ENCODE measurements around the gene VAV3. TPM values are rescaled to one million over a fixed set of nuclear protein-coding genes. Genes with fewer than 3 reads are reported as not detected.
A peak's percentile ranks its signal among the peaks of the same experiment; 100 is the strongest.

VAV3 gene
- total and polyA plus RNA-seq, 2 experiments from 2014 or later, result under 0.01 to 0.24 TPM

GRCh38 chr1:107674486-107674885 is 290.5 kb downstream of the VAV3 start:
- TF ChIP-seq EZH2phosphoT487 (IDR thresholded peaks at IDR 0.05; ENCODE audit: insufficient read depth, low read depth), result no peak
- no peak for TF ChIP-seq EZH2 (IDR thresholded peaks at IDR 0.05; ENCODE audit: insufficient read depth, poor library complexity, severe bottlenecking)
- DNase-seq, result no peak
- no peaks in the 10 kb centered on the region for H3K9me2 ChIP-seq (ENCODE audit: insufficient read depth)
- H3K79me2 ChIP-seq (ENCODE audit: insufficient read depth), result no peaks in the 10 kb centered on the region
- H4K20me1 ChIP-seq (ENCODE audit: insufficient read depth), result no peaks in the 10 kb centered on the region
- no peaks in the 10 kb centered on the region for H3K27me3 ChIP-seq (replicated peaks; ENCODE audit: insufficient read depth)
- no peak overlapping the region for H3K9ac ChIP-seq
- no peaks in the 10 kb centered on the region for H3K36me3 ChIP-seq (ENCODE audit: low read depth)
- no peak overlapping the region for H2AFZ ChIP-seq
- WGBS, 2 experiments (ENCODE audit: low coverage in 1 of 2, low lambda C conversion rate in 2 of 2, missing lambda C conversion rate in 2 of 2), result 38 to 43% methylated on average over 1 of the region's 1 CpG
- no peaks in the 10 kb centered on the region for H3K9me3 ChIP-seq (ENCODE audit: low read depth)
- no peak overlapping the region for H3K4me3 ChIP-seq
- H3K4me2 ChIP-seq (ENCODE audit: unreplicated experiment), result no peak overlapping the region
- in situ Hi-C loops (cut with MboI), result no loop called here
- no peaks in the 10 kb centered on the region for H3F3A ChIP-seq (ENCODE audit: insufficient read depth)
- H3K4me1 ChIP-seq (ENCODE audit: insufficient read depth), result no peaks in the 10 kb centered on the region
- H3K27ac ChIP-seq, result no peak overlapping the region

GRCh38 chr1:107673006-107673405 is 292.0 kb downstream of the VAV3 start:
- in situ Hi-C loops (cut with MboI), result no loop called here
- H3F3A ChIP-seq (ENCODE audit: insufficient read depth), result 0 out of 2 replicates have a peak, but pooled peaks cover 6% of the 10 kb centered on the region
- TF ChIP-seq EZH2phosphoT487 (IDR thresholded peaks at IDR 0.05; ENCODE audit: insufficient read depth, low read depth) (no peak), EZH2 (IDR thresholded peaks at IDR 0.05; ENCODE audit: insufficient read depth, poor library complexity, severe bottlenecking) (no peak)
- H3K9ac ChIP-seq, result no peak overlapping the region
- H3K9me3 ChIP-seq (ENCODE audit: low read depth), result no peaks in the 10 kb centered on the region
- no peaks in the 10 kb centered on the region for H3K27me3 ChIP-seq (replicated peaks; ENCODE audit: insufficient read depth)
- DNase-seq, result no peak
- no peaks in the 10 kb centered on the region for H3K79me2 ChIP-seq (ENCODE audit: insufficient read depth)
- no peak overlapping the region for H2AFZ ChIP-seq
- no peak overlapping the region for H3K27ac ChIP-seq
- no peaks in the 10 kb centered on the region for H3K9me2 ChIP-seq (ENCODE audit: insufficient read depth)
- 92 to 93% methylated on average over 2 of the region's 2 CpGs for WGBS, 2 experiments (ENCODE audit: low coverage in 1 of 2, low lambda C conversion rate in 2 of 2, missing lambda C conversion rate in 2 of 2)
- no peaks in the 10 kb centered on the region for H3K36me3 ChIP-seq (ENCODE audit: low read depth)
- no peaks in the 10 kb centered on the region for H4K20me1 ChIP-seq (ENCODE audit: insufficient read depth)
- H3K4me3 ChIP-seq, result no peak overlapping the region
- H3K4me2 ChIP-seq (ENCODE audit: unreplicated experiment), result no peak overlapping the region
- no peaks in the 10 kb centered on the region for H3K4me1 ChIP-seq (ENCODE audit: insufficient read depth)

- Histone ChIP-seq H3K27ac (no peak overlapping the region), H3K9me2 (ENCODE audit: insufficient read depth) (no peaks in the 10 kb centered on the region), H3F3A (ENCODE audit: insufficient read depth) (0 out of 2 replicates have a peak, but pooled peaks cover 6% of the 10 kb centered on the region), H3K9ac (no peak overlapping the region), H3K9me3 (ENCODE audit: low read depth) (no peaks in the 10 kb centered on the region), H3K4me2 (ENCODE audit: unreplicated experiment) (no peak overlapping the region), H3K27me3 (replicated peaks; ENCODE audit: insufficient read depth) (no peaks in the 10 kb centered on the region), H3K4me3 (no peak overlapping the region), H2AFZ (no peak overlapping the region), H3K36me3 (ENCODE audit: low read depth) (no peaks in the 10 kb centered on the region), H4K20me1 (ENCODE audit: insufficient read depth) (no peaks in the 10 kb centered on the region), H3K79me2 (ENCODE audit: insufficient read depth) (no peaks in the 10 kb centered on the region), H3K4me1 (ENCODE audit: insufficient read depth) (no peaks in the 10 kb centered on the region)
- TF ChIP-seq EZH2phosphoT487 (IDR thresholded peaks at IDR 0.05; ENCODE audit: insufficient read depth, low read depth), result no peak
- no peak for TF ChIP-seq EZH2 (IDR thresholded peaks at IDR 0.05; ENCODE audit: insufficient read depth, poor library complexity, severe bottlenecking)
- whole genome bisulfite sequencing, 2 experiments (ENCODE audit: low coverage in 1 of 2, low lambda C conversion rate in 2 of 2, missing lambda C conversion rate in 2 of 2), result 21 to 22% methylated on average over 5 of the region's 5 CpGs
- in situ Hi-C loops (cut with MboI), result no loop called here
- no peak for DNase-seq
These were observed 294.5 kb downstream of the VAV3 start for GRCh38 chr1:107670397-107671040.

- no peaks in the 10 kb centered on the region for H4K20me1 ChIP-seq (ENCODE audit: insufficient read depth)
- H3K4me3 ChIP-seq, result no peak overlapping the region
- H3K27me3 ChIP-seq (replicated peaks; ENCODE audit: insufficient read depth), result no peaks in the 10 kb centered on the region
- no peak overlapping the region for H3K9ac ChIP-seq
- H3K4me1 ChIP-seq (ENCODE audit: insufficient read depth), result no peaks in the 10 kb centered on the region
- no peaks in the 10 kb centered on the region for H3K79me2 ChIP-seq (ENCODE audit: insufficient read depth)
- TF ChIP-seq EZH2phosphoT487 (IDR thresholded peaks at IDR 0.05; ENCODE audit: insufficient read depth, low read depth) (no peak), EZH2 (IDR thresholded peaks at IDR 0.05; ENCODE audit: insufficient read depth, poor library complexity, severe bottlenecking) (no peak)
- no peak overlapping the region for H3K4me2 ChIP-seq (ENCODE audit: unreplicated experiment)
- in situ Hi-C loops (cut with MboI), result no loop called here
- no peaks in the 10 kb centered on the region for H3K9me2 ChIP-seq (ENCODE audit: insufficient read depth)
- WGBS, 2 experiments (ENCODE audit: low coverage in 1 of 2, low lambda C conversion rate in 2 of 2, missing lambda C conversion rate in 2 of 2), result 16 to 19% methylated on average over 1 of the region's 1 CpG
- no peak overlapping the region for H3K27ac ChIP-seq
- DNase-seq, result peak; percentile 51
- H3F3A ChIP-seq (ENCODE audit: insufficient read depth), result 0 out of 2 replicates have a peak, but pooled peaks cover 6% of the 10 kb centered on the region
- H3K36me3 ChIP-seq (ENCODE audit: low read depth), result no peaks in the 10 kb centered on the region
- H2AFZ ChIP-seq, result no peak overlapping the region
- no peaks in the 10 kb centered on the region for H3K9me3 ChIP-seq (ENCODE audit: low read depth)
These were observed 295.0 kb downstream of the VAV3 start for GRCh38 chr1:107669996-107670395.
